Mammary epithelial cell (primary cell): ENCODE measurements around the gene RCOR3.
"Not testable (repeated sequence)": the region's sequence is repeated elsewhere in the genome, so short reads cannot be mapped to it uniquely, and the experiment has no call there.

ENCODE experiments used
- CTCF ChIP-seq, 2 donors: IDR thresholded peaks in 1 of 2; conservative IDR thresholded peaks in 1 of 2; 2 replicates each; pipeline ENCODE4 v1.5.1; 2011 to 2012; ENCODE audit warnings: inconsistent platforms in 2 of 2, low read length in 2 of 2, mild to moderate bottlenecking in 2 of 2, control low read depth in 1 of 2, low read depth in 1 of 2; ENCODE audit not compliant: insufficient read depth in 1 of 2; ENCODE audit errors: extremely low read depth in 1 of 2
- EZH2 ChIP-seq: IDR thresholded peaks from 2 replicates; pipeline ENCODE4 v1.6.1; 2012; ENCODE audit warnings: low read length, inconsistent platforms, borderline replicate concordance

GRCh38 chr1:211222469-211223234, 36.5 kb upstream of the RCOR3 start:
- not testable (repeated sequence) for TF ChIP-seq CTCF (conservative IDR thresholded peaks at IDR 0.05 in 1 of 2, IDR thresholded peaks at IDR 0.05 in 1 of 2; ENCODE audit: extremely low read depth in 1 of 2, insufficient read depth in 1 of 2, low read depth in 1 of 2, low read length in 2 of 2); EZH2
